Chondrocyte (in vitro differentiated cells): ENCODE measurements around the gene NRG2. TPM values are rescaled to one million over a fixed set of nuclear protein-coding genes. Genes with fewer than 3 reads are reported as not detected.

Experiments
- DNase-seq: peaks from one replicate; pipeline ENCODE4 v3.0.0; 2021; ENCODE audit warnings: mixed read lengths, low spot score
- H3K27ac Mint-ChIP-seq: one replicate; pipeline ENCODE4 v1.8.0; 2021; ENCODE audit warnings: mild to moderate bottlenecking, moderate library complexity, mixed read lengths; ENCODE audit not compliant: unreplicated experiment
- H3K27me3 Mint-ChIP-seq: 2 replicates; pipeline ENCODE4 v1.8.0; 2021; ENCODE audit warnings: low read depth, mixed read lengths
- H3K36me3 Mint-ChIP-seq: 2 replicates; pipeline ENCODE4 v1.8.0; 2021; ENCODE audit warnings: low read depth, mixed read lengths
- H3K4me1 Mint-ChIP-seq: 2 replicates; pipeline ENCODE4 v1.8.0; 2021; ENCODE audit warnings: low read depth, mild to moderate bottlenecking, mixed read lengths
- H3K4me3 Mint-ChIP-seq: one replicate; pipeline ENCODE4 v1.8.0; 2021; ENCODE audit warnings: mild to moderate bottlenecking, moderate library complexity, mixed read lengths; ENCODE audit not compliant: unreplicated experiment
- H3K9me3 Mint-ChIP-seq: 2 replicates; pipeline ENCODE4 v1.8.0; 2021; ENCODE audit warnings: low read depth, mixed read lengths
- total RNA-seq: library from RNA; stranded (reverse); gene quantifications from 3 replicates; pipeline ENCODE4 v1.2.1, GENCODE V29; 2021
- TF ChIP-seq, protein P1 (sequence below): fragments of 200-600 bp; sonication (generic); IDR thresholded peaks from 2 replicates; pipeline ENCODE4 v1.5.0; 2021; ENCODE audit warnings: antibody characterized with exemption, mild to moderate bottlenecking, moderate library complexity

The NRG2 gene
- total RNA-seq, 1 donor from 2014 or later: 0.27 TPM

DNA sequence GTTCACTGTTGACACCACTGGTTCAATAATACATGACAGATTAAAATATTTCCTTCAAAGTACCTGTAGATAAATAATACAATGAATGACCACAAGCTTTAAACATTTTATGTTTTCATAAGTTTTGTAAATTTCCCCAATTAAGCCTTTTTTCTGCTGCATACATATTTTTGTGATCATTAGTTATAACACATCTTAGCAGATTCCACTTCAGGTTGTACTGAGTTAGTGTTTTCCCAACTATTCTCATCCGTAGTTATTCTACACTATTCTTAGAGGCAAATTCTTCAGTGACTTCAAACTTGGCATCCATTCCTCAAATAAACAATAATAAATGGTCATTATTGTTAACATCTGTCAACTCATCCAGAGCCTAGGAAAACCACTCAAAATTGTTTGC lies 100.9 kb downstream of the NRG2 start:
- Mint-ChIP-seq H3K4me3 (no peak overlapping the region), H3K27me3 (peaks cover 62% of the 10 kb centered on the region), H3K36me3 (peaks cover 5% of the 10 kb centered on the region), H3K27ac (no peak overlapping the region), H3K9me3 (peaks cover 39% of the 10 kb centered on the region), H3K4me1 (no peaks in the 10 kb centered on the region)
- TF ChIP-seq, protein P1, sequence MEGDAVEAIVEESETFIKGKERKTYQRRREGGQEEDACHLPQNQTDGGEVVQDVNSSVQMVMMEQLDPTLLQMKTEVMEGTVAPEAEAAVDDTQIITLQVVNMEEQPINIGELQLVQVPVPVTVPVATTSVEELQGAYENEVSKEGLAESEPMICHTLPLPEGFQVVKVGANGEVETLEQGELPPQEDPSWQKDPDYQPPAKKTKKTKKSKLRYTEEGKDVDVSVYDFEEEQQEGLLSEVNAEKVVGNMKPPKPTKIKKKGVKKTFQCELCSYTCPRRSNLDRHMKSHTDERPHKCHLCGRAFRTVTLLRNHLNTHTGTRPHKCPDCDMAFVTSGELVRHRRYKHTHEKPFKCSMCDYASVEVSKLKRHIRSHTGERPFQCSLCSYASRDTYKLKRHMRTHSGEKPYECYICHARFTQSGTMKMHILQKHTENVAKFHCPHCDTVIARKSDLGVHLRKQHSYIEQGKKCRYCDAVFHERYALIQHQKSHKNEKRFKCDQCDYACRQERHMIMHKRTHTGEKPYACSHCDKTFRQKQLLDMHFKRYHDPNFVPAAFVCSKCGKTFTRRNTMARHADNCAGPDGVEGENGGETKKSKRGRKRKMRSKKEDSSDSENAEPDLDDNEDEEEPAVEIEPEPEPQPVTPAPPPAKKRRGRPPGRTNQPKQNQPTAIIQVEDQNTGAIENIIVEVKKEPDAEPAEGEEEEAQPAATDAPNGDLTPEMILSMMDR: no peak
- no peak for DNase-seq

DNA sequence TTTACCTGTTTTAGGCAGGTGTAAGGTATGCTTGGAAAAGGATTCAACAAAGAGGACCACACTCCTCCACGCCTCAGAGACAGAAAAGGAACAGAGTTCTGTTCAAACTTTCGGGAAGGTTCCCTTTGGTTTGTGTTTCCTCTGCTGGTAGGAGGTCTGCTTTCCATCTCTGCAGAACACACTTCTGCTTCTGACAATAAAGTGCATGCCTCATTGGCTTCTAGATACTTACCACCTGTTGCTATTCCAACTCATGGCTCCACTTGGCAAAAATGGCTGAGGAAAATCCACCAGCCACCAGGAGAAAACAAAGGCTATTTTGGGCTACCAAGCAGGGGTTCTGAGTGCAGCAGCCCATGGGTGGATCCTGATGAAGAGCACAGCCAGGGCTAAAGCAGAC lies 112.7 kb downstream of the NRG2 start:
- H3K36me3 Mint-ChIP-seq: peaks cover 2% of the 10 kb centered on the region
- H3K9me3 Mint-ChIP-seq: no peaks in the 10 kb centered on the region
- TF ChIP-seq, protein P1: no peak
- no peak overlapping the region for H3K27ac Mint-ChIP-seq
- no peak for DNase-seq
- peaks cover 62% of the 10 kb centered on the region for H3K27me3 Mint-ChIP-seq
- H3K4me1 Mint-ChIP-seq: no peaks in the 10 kb centered on the region
- no peak overlapping the region for H3K4me3 Mint-ChIP-seq

DNA sequence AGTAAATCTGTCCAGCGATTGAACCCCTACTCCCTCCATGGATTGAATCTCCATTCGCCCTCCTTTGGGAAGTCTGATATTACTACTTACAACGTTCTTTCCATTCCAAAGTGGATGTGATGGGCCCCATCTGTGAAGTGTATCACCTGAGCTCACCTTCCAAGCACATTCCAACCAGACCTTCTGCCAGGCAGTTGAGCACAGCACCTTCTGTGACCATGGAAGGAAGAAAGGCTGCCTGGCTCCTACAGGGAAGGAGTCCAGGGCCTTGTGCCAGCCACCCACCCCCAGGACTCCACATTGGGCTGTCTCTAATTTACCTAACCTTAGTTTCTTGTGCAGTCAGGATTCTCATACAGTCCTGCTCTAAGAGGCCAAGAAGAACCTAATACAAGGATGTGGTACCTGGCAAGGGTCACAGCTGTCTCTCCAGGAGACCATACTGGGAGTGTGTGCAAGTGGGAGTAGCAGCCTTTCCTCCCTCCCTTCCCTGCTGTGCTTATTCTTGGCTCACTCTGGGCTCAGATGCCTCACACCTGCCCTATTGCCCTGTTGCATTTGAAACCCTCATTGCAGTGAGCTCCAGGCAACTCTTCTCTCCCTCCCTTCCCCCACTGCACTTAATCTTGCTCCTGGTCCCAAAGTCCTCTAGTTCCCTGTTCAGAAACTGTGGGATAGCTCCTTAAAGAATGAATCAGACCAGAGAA lies 116.1 kb downstream of the NRG2 start:
- no peak overlapping the region for H3K4me3 Mint-ChIP-seq
- no peaks in the 10 kb centered on the region for H3K9me3 Mint-ChIP-seq
- no peak for DNase-seq
- H3K27me3 Mint-ChIP-seq: peaks cover 80% of the 10 kb centered on the region
- H3K27ac Mint-ChIP-seq: no peak overlapping the region
- TF ChIP-seq, protein P1: no peak
- peaks cover 2% of the 10 kb centered on the region for H3K36me3 Mint-ChIP-seq
- H3K4me1 Mint-ChIP-seq: no peaks in the 10 kb centered on the region

DNA sequence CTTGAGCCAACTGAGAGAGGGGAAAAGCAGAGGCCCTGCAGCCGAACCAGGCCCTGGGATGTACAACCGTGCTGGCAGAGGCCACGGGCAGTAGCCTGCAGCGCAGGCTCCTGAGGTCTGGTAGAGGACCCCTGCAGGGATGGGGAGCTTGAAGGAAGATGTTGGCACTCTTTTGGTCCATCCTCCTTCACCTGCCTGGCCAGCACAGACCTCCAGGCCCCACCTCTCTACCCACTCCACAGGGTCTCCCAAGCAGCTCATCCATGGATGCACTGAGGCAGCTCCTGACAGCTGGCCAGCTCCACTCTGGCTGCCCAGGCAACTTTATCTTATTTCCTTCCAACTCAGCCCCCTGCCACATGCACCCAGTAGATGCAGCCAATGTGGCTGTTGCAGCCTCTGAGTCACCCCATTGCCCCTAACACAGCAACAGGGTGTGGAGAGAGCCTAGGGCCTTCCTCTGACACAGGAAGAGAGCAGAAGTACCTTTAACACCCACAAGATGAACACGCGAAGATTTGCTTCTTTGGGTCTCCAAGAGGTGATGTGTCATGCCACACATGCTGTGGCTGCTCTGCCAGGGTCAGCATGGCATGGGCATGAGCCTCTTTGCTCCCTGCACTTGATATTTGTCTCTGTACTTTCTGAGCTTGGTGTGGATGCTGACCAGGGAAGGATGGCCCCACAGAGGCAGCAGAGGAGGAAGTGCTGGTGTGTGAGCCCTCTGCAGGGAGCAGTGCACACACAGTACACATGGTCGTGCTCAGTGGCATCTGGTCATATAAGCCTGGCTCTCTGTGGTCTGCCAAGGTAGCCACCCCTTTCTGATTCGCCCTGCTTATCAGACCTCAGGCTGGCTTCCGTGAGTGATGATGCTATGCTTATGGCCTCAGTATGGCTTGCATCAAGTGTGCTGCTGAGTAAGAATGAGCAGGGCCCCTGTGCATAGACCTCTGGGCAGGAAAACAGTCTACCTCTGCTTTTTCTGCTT lies 117.2 kb downstream of the NRG2 start:
- Mint-ChIP-seq H3K36me3 (peaks cover 2% of the 10 kb centered on the region), H3K27ac (no peak overlapping the region), H3K4me3 (no peak overlapping the region), H3K9me3 (no peaks in the 10 kb centered on the region), H3K4me1 (no peaks in the 10 kb centered on the region), H3K27me3 (peaks cover 80% of the 10 kb centered on the region)
- DNase-seq: no peak
- TF ChIP-seq, protein P1: no peak

DNA sequence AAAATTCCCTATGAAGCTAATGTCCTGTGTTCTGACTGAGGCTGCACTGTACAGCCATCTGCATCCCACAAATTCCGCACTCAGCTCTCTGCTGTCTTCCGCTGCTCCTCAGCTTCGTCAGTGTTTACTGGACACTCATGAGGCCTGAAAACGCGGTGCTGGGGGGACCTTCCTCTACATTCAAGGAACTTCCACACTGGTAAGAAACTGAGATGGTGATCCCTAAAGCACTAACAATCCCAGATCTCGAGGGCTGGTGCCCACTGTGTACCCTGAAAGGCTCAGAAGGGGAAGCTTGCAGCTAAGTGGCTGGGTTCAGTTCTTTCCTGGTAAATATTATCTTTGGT lies 117.9 kb downstream of the NRG2 start:
- Mint-ChIP-seq H3K36me3 (peaks cover 2% of the 10 kb centered on the region), H3K4me1 (no peaks in the 10 kb centered on the region), H3K27me3 (peaks cover 78% of the 10 kb centered on the region), H3K27ac (no peak overlapping the region), H3K4me3 (no peak overlapping the region), H3K9me3 (no peaks in the 10 kb centered on the region)
- TF ChIP-seq, protein P1: no peak
- DNase-seq: no peak
